NCI-H2081 treated with DMSO at 0.1 percent for 48 hours (cell line): Measurements from ENCODE around the gene SAE1.

Source experiments
- DNase-seq: peaks from one replicate; lab custom pipeline; 2025; lab: John Stamatoyannopoulos, UW

SAE1 gene

GRCh38 chr19:47221080-47221841 lies 90.6 kb downstream of the SAE1 start:
- no peak for DNase-seq

- DNase-seq, result no peak
Measured at GRCh38 chr19:47221890-47222289, 91.3 kb downstream of the SAE1 start.

GRCh38 chr19:47225746-47226425 lies 95.3 kb downstream of the SAE1 start:
- peak; percentile 66 for DNase-seq

- no peak for DNase-seq
Measured at GRCh38 chr19:47226426-47227351, 96.1 kb downstream of the SAE1 start.

- no peak for DNase-seq
Measured at GRCh38 chr19:47227352-47228167, 96.9 kb downstream of the SAE1 start.

DNA sequence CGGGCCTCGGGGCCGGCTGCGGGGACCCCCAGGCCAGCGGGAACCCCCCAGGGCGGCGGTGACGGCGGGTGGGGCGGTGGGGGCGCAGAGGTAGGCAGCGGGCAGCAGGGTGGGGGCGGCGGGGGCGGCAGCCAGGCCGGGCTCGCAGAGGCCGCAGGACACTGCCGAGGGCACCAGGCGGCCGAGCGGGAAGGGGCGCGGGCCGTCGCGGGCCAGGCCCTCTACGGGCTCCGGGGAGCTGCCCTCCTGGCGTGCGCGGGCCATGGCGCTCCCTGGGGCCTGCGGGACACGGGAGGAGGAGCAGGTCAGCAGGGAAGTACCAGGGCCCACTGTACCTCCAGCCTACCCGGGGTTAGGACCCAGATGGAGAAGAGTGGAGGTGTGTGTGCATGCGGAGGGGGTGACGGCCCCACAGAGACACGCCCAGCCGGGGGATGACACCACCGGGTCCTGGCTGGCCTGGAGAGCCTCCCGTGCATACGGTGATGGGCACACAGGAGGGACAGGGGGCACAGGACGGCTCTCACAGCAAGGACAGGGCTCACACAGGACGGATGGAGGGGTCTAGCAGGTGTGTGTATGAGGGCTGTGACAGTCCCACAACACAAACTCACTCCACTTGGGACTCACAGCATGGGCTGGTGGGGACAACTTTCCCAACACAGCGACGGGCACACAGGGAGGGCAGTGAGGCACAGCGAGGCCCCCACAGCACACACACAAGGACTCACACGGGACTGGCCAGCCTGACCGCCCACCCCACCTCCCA lies 97.7 kb downstream of the SAE1 start:
- no peak for DNase-seq

- no peak for DNase-seq
Measured at GRCh38 chr19:47228937-47229675, 98.5 kb downstream of the SAE1 start.

- DNase-seq, result no peak
Measured at GRCh38 chr19:47229676-47230053, 99.0 kb downstream of the SAE1 start.

- DNase-seq, result no peak
Measured at GRCh38 chr19:47230054-47230920, 99.7 kb downstream of the SAE1 start.

DNA sequence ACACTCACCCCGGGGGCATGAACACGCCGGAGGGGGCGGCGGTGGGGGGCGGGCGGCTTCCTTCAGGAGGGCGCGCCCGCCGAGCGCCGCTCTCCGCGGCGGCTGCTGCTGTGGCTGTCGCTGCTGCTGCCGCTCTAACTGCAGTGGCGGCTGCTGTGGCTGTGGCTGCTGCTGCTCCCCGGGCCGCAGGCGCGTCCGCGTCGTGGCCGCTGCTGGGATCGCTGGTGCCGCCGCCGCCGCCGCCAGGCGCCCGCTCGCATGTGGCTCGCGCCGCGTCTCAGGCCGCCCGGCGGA lies 100.2 kb downstream of the SAE1 start, which contains the start of gene BBC3:
Gene BBC3, minus strand, starts transcription at position 279 of the 294 bp plus-strand sequence. CDS start 2,768 bp downstream, outside the sequence.
- DNase-seq, result no peak

- no peak for DNase-seq
Measured at GRCh38 chr19:47231215-47232054, 100.8 kb downstream of the SAE1 start.

GRCh38 chr19:47232422-47233211 lies 102.0 kb downstream of the SAE1 start:
- no peak for DNase-seq

DNA sequence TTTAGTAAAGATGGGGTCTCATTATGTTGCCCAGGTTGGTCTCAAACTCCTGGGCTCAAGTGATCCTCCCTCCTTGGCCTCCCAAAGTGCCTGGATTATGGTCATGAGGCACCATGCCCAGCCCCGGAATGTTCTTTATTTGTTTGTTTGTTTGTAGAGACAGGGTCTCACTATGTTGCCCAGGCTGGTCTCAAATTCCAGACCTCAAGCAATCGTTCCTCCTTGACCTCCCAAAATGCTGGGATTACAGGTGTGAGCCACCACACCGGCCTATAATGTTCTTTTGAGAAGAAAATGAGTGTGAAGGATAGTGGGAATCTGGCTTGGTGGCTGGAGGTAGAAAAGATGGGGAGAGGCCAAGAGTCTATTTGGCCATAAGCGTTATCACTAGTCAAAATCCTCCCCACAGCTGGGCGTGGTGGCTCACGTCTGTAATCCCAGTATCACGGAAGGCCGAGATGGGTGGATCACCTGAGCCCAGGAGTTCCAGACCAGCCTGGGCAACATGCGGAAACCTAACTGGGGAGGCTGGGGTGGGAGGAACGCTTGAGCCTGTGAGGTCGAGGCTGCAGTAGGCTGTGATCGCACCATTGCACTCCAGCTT lies 105.5 kb downstream of the SAE1 start:
- DNase-seq, result no peak

DNA sequence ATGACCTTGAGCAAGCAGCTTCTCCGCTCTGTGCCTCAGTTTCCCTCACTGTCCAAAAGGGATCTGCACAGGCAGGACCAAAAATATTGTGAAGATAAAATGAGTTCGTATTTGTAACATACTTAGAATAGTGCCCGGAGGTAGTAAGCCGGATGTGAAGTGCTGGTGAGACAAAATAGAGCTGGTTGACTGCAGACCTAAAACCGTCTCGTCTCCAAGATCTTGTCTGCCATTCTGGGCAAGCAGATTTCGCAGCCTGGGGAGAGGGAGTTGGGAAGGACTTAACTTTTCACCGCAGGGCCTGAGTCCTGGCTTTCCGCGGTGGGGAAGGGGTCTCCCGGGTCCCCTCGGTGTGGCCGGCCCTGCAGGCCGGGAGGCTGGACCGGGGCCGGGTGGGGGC lies 108.5 kb downstream of the SAE1 start:
- no peak for DNase-seq

GRCh38 chr19:47239610-47240296 lies 109.1 kb downstream of the SAE1 start:
- DNase-seq, result peak; percentile 9

GRCh38 chr19:47240556-47240955 lies 109.9 kb downstream of the SAE1 start:
- no peak for DNase-seq
